Keratinocyte (primary cell): ENCODE results near the gene ANKMY2. TPM values are rescaled to one million over a fixed set of nuclear protein-coding genes. Genes with fewer than 3 reads are reported as not detected.
A peak's percentile ranks its signal among the peaks of the same experiment; 100 is the strongest.

Source experiments
- DNase-seq: peaks from one replicate; pipeline ENCODE4 v3.0.0-alpha.2; 2011; ENCODE audit warnings: low read depth, missing footprints, low spot score
- FAIRE-seq: peaks from 2 replicates; lab custom pipeline; 2011; peaks lifted over from hg19 to GRCh38; lab: Jason Lieb, UNC
- H2AFZ ChIP-seq: 2 replicates; pipeline ENCODE4 v1.6.0; 2012; ENCODE audit warnings: low read length, control low read depth, inconsistent platforms; ENCODE audit not compliant: control insufficient read depth
- H3K27ac ChIP-seq: 2 replicates; pipeline ENCODE4 v1.5.1; 2011; ENCODE audit warnings: low read length; ENCODE audit not compliant: control insufficient read depth, insufficient read depth
- H3K27me3 ChIP-seq: 3 replicates; pipeline ENCODE4 v1.6.0; 2011; ENCODE audit warnings: low read length; ENCODE audit not compliant: control insufficient read depth, insufficient read depth; ENCODE audit errors: extremely low read depth
- H3K36me3 ChIP-seq, 2 experiments: 2 replicates in 1 of 2; 3 replicates in 1 of 2; pipeline ENCODE4 v1.5.1; 2011; ENCODE audit warnings: low read length in 2 of 2, mild to moderate bottlenecking in 1 of 2; ENCODE audit not compliant: control insufficient read depth in 2 of 2, insufficient read depth in 2 of 2; ENCODE audit errors: extremely low read depth in 1 of 2
- H3K4me1 ChIP-seq: 3 replicates; pipeline ENCODE4 v1.5.1; 2011; ENCODE audit warnings: low read length; ENCODE audit not compliant: control insufficient read depth, insufficient read depth; ENCODE audit errors: extremely low read depth
- H3K4me2 ChIP-seq: 3 replicates; pipeline ENCODE4 v1.6.0; 2011; ENCODE audit warnings: low read depth, low read length; ENCODE audit not compliant: control insufficient read depth, insufficient read depth; ENCODE audit errors: extremely low read depth
- H3K4me3 ChIP-seq, 3 experiments: fragments of 200-600 bp in 1 of 3; sonication (generic) in 1 of 3; 2 replicates in 2 of 3; 3 replicates in 1 of 3; pipeline ENCODE4 v1.5.1; 2011 to 2016; ENCODE audit warnings: low read length in 3 of 3, mild to moderate bottlenecking in 3 of 3, control low read depth in 2 of 3, inconsistent platforms in 1 of 3, low read depth in 1 of 3, mixed read lengths in 1 of 3, mixed run types in 1 of 3, moderate library complexity in 1 of 3; ENCODE audit not compliant: control insufficient read depth in 2 of 3, insufficient read depth in 2 of 3; ENCODE audit errors: extremely low read depth in 1 of 3
- H3K79me2 ChIP-seq: 2 replicates; pipeline ENCODE4 v1.6.0; 2012; ENCODE audit warnings: low read length; ENCODE audit not compliant: control insufficient read depth, insufficient read depth
- H3K9ac ChIP-seq: 3 replicates; pipeline ENCODE4 v1.6.0; 2011; ENCODE audit warnings: low read length; ENCODE audit not compliant: control insufficient read depth, insufficient read depth; ENCODE audit errors: extremely low read depth
- H3K9me1 ChIP-seq: 3 replicates; pipeline ENCODE4 v1.6.0; 2011; ENCODE audit warnings: low read length; ENCODE audit not compliant: control insufficient read depth, insufficient read depth; ENCODE audit errors: extremely low read depth
- H3K9me3 ChIP-seq: 2 replicates; pipeline ENCODE4 v1.5.1; 2012; ENCODE audit warnings: low read depth, low read length; ENCODE audit not compliant: control insufficient read depth
- H4K20me1 ChIP-seq: 3 replicates; pipeline ENCODE4 v1.6.0; 2011; ENCODE audit warnings: low read length; ENCODE audit not compliant: control insufficient read depth, insufficient read depth; ENCODE audit errors: extremely low read depth
- CTCF ChIP-seq, 3 experiments: IDR thresholded peaks in 1 of 3; conservative IDR thresholded peaks in 1 of 3; optimal IDR thresholded peaks in 1 of 3; 2 replicates in 2 of 3; 3 replicates in 1 of 3; pipeline versions ENCODE3 to v1.5.1; 2011; ENCODE audit warnings: low read length in 3 of 3, mild to moderate bottlenecking in 3 of 3, moderate library complexity in 2 of 3, control low read depth in 1 of 3, inconsistent platforms in 1 of 3; ENCODE audit not compliant: insufficient read depth in 2 of 3; ENCODE audit errors: extremely low read depth in 1 of 3
- EZH2 ChIP-seq: IDR thresholded peaks from one replicate; pipeline ENCODE4 v1.6.1; 2012; ENCODE audit warnings: inconsistent platforms, mild to moderate bottlenecking, low read length, moderate library complexity
- dilution Hi-C: fragments of 300-500 bp; cut with MboI; formaldehyde crosslinking; loops from one replicate; pipeline ENCODE4 v1.7.0; 2020; ENCODE audit warnings: low sequenced_read_pairs; ENCODE audit not compliant: extremely low pct_ligation_motif_present
- polyA plus RNA-seq, 5 experiments: library from polyadenylated mRNA; depleted of rRNA in 3 of 5; stranded (reverse) in 3 of 5; stranded (forward) in 1 of 5; unstranded in 1 of 5; fragments of >200 nt; gene quantifications; 1 replicate in 1 of 5; 2 replicates in 3 of 5; 3 replicates in 1 of 5; pipeline versions ENCODE4 v1.2.1 to v1.2.3, GENCODE V29; 2011 to 2012; ENCODE audit warnings: missing spikeins in 2 of 5, low read depth in 1 of 5, low replicate concordance in 1 of 5

Gene ANKMY2
- polyA plus RNA-seq, 1 donor (not counting 4 experiments of a cell fraction or from before 2014, with no cell fraction given): 13.3 TPM

DNA sequence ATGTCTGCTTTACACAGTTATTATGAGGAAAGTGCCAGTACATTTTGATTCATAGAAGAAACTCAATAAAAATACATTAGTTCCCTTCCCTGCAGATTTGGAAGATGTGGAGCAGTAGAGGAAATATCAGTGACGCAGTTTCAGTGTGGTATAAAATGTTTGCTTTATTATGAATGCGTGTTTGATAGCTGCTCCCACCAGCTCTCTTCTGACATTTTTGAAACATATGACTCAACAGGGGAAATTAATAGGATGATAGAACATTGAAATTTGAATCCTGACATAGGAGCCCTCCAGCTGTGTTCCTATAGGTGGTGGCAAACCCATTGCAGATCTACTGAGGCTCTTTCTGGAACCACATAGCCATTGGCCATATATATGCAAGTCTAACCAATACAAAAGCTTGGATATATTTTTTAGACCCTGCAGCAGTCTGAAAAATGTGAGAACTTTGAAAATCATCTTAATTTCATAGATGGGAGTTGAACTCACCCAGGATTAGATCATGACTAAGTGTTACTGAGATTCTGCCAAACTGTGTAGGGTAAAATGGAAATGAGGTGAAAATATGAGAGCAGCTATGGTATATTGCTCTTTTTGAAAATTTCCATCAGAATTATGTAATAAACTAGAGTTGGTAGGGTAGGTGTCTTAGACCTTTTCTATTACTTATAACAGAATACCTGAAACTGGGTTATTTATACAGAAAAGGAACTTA lies 48.2 kb upstream of the ANKMY2 start:
- dilution Hi-C loops: no loop called here
- FAIRE-seq (no peak), DNase-seq (no peak)
- no peak overlapping the region for H3K9ac ChIP-seq
- TF ChIP-seq EZH2 (no peak), CTCF (optimal IDR thresholded peaks at IDR 0.05 in 1 of 3, IDR thresholded peaks at IDR 0.05 in 1 of 3, conservative IDR thresholded peaks at IDR 0.05 in 1 of 3; ENCODE audit: extremely low read depth in 1 of 3, insufficient read depth in 2 of 3, low read length in 3 of 3) (no peak)
- H3K27me3 ChIP-seq: no peaks in the 10 kb centered on the region
- H3K9me1 ChIP-seq: no peaks in the 10 kb centered on the region
- H3K36me3 ChIP-seq: peaks cover 21 to 23% of the 10 kb centered on the region in 2 experiments
- no peak overlapping the region for H2AFZ ChIP-seq
- H3K4me1 ChIP-seq: no peaks in the 10 kb centered on the region
- H3K27ac ChIP-seq: no peak overlapping the region
- no peaks in the 10 kb centered on the region for H4K20me1 ChIP-seq
- H3K9me3 ChIP-seq: no peaks in the 10 kb centered on the region
- H3K4me2 ChIP-seq: no peak overlapping the region
- no peak overlapping the region for H3K4me3 ChIP-seq
- H3K79me2 ChIP-seq: no peaks in the 10 kb centered on the region

DNA sequence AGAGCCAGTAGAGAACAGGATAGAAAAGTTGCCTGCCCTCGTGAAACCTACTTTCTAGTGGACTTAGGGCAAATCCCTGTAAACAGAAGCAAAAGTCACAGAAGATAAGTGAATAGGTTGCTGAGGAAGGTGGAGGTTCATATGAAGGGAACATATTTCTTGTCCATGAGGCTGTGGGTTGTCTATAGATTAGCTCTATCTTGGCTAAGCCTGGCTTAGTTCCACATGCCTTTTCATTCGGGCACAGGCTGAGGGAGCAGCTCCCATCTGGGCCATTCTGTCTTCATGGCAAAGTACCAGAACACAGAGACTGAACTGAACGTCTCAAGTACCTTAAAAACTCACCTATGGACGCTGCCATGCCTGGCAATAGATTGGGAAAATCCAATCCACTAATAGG lies 45.7 kb upstream of the ANKMY2 start:
- Histone ChIP-seq H4K20me1 (no peaks in the 10 kb centered on the region), H2AFZ (no peak overlapping the region), H3K79me2 (no peaks in the 10 kb centered on the region), H3K9me1 (no peaks in the 10 kb centered on the region), H3K9ac (no peak overlapping the region), H3K36me3 (peaks cover 10% of the 10 kb centered on the region in 2 experiments), H3K9me3 (no peaks in the 10 kb centered on the region), H3K4me2 (no peak overlapping the region), H3K4me1 (no peaks in the 10 kb centered on the region), H3K27me3 (no peaks in the 10 kb centered on the region), H3K27ac (no peak overlapping the region), H3K4me3 (no peak overlapping the region)
- no peak for TF ChIP-seq EZH2
- TF ChIP-seq CTCF (optimal IDR thresholded peaks at IDR 0.05 in 1 of 3, IDR thresholded peaks at IDR 0.05 in 1 of 3, conservative IDR thresholded peaks at IDR 0.05 in 1 of 3; ENCODE audit: extremely low read depth in 1 of 3, insufficient read depth in 2 of 3, low read length in 3 of 3): no peak
- FAIRE-seq: peak; percentile 36
- DNase-seq: no peak
- dilution Hi-C loops: no loop called here
